ENCODE results near the gene FAU. TPM values are rescaled to one million over a fixed set of nuclear protein-coding genes. Genes with fewer than 3 reads are reported as not detected.

FAU gene
- total and polyA plus RNA-seq, 9 of the 15 experiments (the other 6 are each of a cell fraction or from before 2014, with no cell fraction given): 433 to 1,827 (median 942) TPM

GRCh38 chr11:65169164-65169641 lies 47.3 kb upstream of the FAU start (continued):
- TF ChIP-seq KHSRP (IDR thresholded peaks at IDR 0.05) (no peak), POLR3G (IDR thresholded peaks at IDR 0.05; ENCODE audit: extremely low read depth, insufficient read length, insufficient replicate concordance) (no peak), PTRF (tag; IDR thresholded peaks at IDR 0.05) (no peak), NFXL1 (CRISPR knock-in tag; IDR thresholded peaks at IDR 0.05) (no peak), BRCA1 (IDR thresholded peaks at IDR 0.05) (no peak), BRCA1 (CRISPR knock-in tag; IDR thresholded peaks at IDR 0.05) (no peak), EP400 (IDR thresholded peaks at IDR 0.05) (peak; percentile 14; the same call in 1 of the 2 replicates), ZNF384 (IDR thresholded peaks at IDR 0.05; ENCODE audit: low read depth, low read length) (no peak), RBM25 (IDR thresholded peaks at IDR 0.05; ENCODE audit: low read depth, low read length, severe bottlenecking) (peak; percentile 12), ZNF408 (CRISPR knock-in tag; IDR thresholded peaks at IDR 0.05; ENCODE audit: low read depth) (no peak), ZEB2 (IDR thresholded peaks at IDR 0.05) (no peak), CHD7 (IDR thresholded peaks at IDR 0.05; ENCODE audit: low read depth, low read length) (no peak), ZBTB7A (IDR thresholded peaks at IDR 0.05; ENCODE audit: borderline replicate concordance, control insufficient read depth, low read depth, low read length) (no peak), ZBTB9 (CRISPR knock-in tag; IDR thresholded peaks at IDR 0.05) (no peak), NFATC3 (IDR thresholded peaks at IDR 0.05) (no peak)
